HG03558 (cell line): Measurements from ENCODE around the gene ARFRP1.
"Not testable (repeated sequence)": the region's sequence is repeated elsewhere in the genome, so short reads cannot be mapped to it uniquely, and the experiment has no call there.

Experiments
- ATAC-seq: cut with Tn5 transposase; IDR thresholded peaks from one replicate; pipeline ENCODE4 v1.9.1; 2021; ENCODE audit warnings: moderate number of reproducible peaks; ENCODE audit not compliant: unreplicated experiment; ENCODE audit errors: extremely low read depth

The ARFRP1 gene

GRCh38 chr20:63680427-63680826 lies 27.3 kb downstream of the ARFRP1 start:
- no peak for ATAC-seq

GRCh38 chr20:63679799-63680305 lies 27.9 kb downstream of the ARFRP1 start:
- ATAC-seq, result no peak

GRCh38 chr20:63678667-63679465 lies 28.9 kb downstream of the ARFRP1 start:
- no peak for ATAC-seq

- no peak for ATAC-seq
Observed at GRCh38 chr20:63678071-63678470, 29.7 kb downstream of the ARFRP1 start.

GRCh38 chr20:63675681-63676368 lies 32.0 kb downstream of the ARFRP1 start:
- ATAC-seq, result no peak

GRCh38 chr20:63673951-63674350 lies 33.8 kb downstream of the ARFRP1 start:
- no peak for ATAC-seq

GRCh38 chr20:63672666-63673065 lies 35.1 kb downstream of the ARFRP1 start:
- ATAC-seq, result no peak

- ATAC-seq, result not testable (repeated sequence)
Observed at GRCh38 chr20:63671695-63672094, 36.1 kb downstream of the ARFRP1 start.

GRCh38 chr20:63668351-63668750 lies 39.4 kb downstream of the ARFRP1 start:
- no peak for ATAC-seq

GRCh38 chr20:63667858-63668257 lies 39.9 kb downstream of the ARFRP1 start:
- ATAC-seq, result no peak

- no peak for ATAC-seq
Observed at GRCh38 chr20:63665708-63666107, 42.1 kb downstream of the ARFRP1 start.

- ATAC-seq, result no peak
Observed at GRCh38 chr20:63664861-63665594, 42.7 kb downstream of the ARFRP1 start.

- ATAC-seq, result no peak
Observed at GRCh38 chr20:63664143-63664851, 43.5 kb downstream of the ARFRP1 start.

- ATAC-seq, result no peak
Observed at GRCh38 chr20:63663332-63664066, 44.3 kb downstream of the ARFRP1 start.

- no peak for ATAC-seq
Observed at GRCh38 chr20:63662813-63663189, 45.0 kb downstream of the ARFRP1 start.

- ATAC-seq, result no peak
Observed at GRCh38 chr20:63661959-63662812, 45.6 kb downstream of the ARFRP1 start.

GRCh38 chr20:63661108-63661507 lies 46.7 kb downstream of the ARFRP1 start:
- ATAC-seq, result no peak

- ATAC-seq, result no peak
Observed at GRCh38 chr20:63660622-63661021, 47.2 kb downstream of the ARFRP1 start.

GRCh38 chr20:63660174-63660573 lies 47.6 kb downstream of the ARFRP1 start:
- not testable (repeated sequence) for ATAC-seq
